Vagina (tissue), 2 donors: ENCODE measurements around the gene CD1E. TPM values are rescaled to one million over a fixed set of nuclear protein-coding genes. Genes with fewer than 3 reads are reported as not detected.
"Not testable (repeated sequence)": the region's sequence is repeated elsewhere in the genome, so short reads cannot be mapped to it uniquely, and the experiment has no call there.

Experiments used
- DNase-seq, 2 donors: peaks; one replicate each; pipeline ENCODE4 v3.0.0-alpha.2; 2017; ENCODE audit errors: extremely low spot score in 2 of 2
- H3K27ac ChIP-seq: fragments of 200-600 bp; sonication (generic); one replicate; pipeline ENCODE4 v1.5.1; 2019
- H3K27me3 ChIP-seq: fragments of 200-600 bp; sonication (generic); one replicate; pipeline ENCODE4 v1.5.1; 2019
- H3K36me3 ChIP-seq, 2 donors: fragments of 200-600 bp; sonication (generic); one replicate each; pipeline ENCODE4 v1.5.1; 2017 to 2019
- H3K4me1 ChIP-seq: fragments of 200-600 bp; sonication (generic); one replicate; pipeline ENCODE4 v1.5.1; 2019
- H3K4me3 ChIP-seq, 2 donors: fragments of 200-600 bp; sonication (generic); 1 replicate in 1 of 2; 2 replicates in 1 of 2; pipeline ENCODE4 v1.5.1; 2016 to 2019
- H3K9me3 ChIP-seq: fragments of 200-600 bp; sonication (generic); one replicate; pipeline ENCODE4 v1.5.1; 2019
- POLR2A ChIP-seq, 2 donors: fragments of 450-650 bp; IDR thresholded peaks; one replicate each; pipeline ENCODE4 v1.6.1; 2017; ENCODE audit warnings: antibody characterized with exemption in 2 of 2, mild to moderate bottlenecking in 2 of 2, moderate library complexity in 2 of 2
- POLR2AphosphoS5 ChIP-seq, 2 donors: sonication (generic); formaldehyde crosslinking; IDR thresholded peaks; one replicate each; pipeline ENCODE4 v1.9.0; 2017; ENCODE audit warnings: antibody characterized with exemption in 2 of 2, mild to moderate bottlenecking in 2 of 2, low read depth in 1 of 2; ENCODE audit not compliant: insufficient read depth in 1 of 2
- intact Hi-C: fragments of 100-400 bp; cut with DNase I; formaldehyde crosslinking; loops from one replicate; pipeline ENCODE4 v1.15.1; 2023
- total RNA-seq: library from RNA; depleted of rRNA; stranded (reverse); fragments of >200 nt; gene quantifications from one replicate; pipeline ENCODE4 v1.2.3, GENCODE V29; 2016
- TF ChIP-seq, protein P1 (sequence below), 3 experiments: fragments of 450-650 bp in 2 of 3; fragments of 200-600 bp in 1 of 3; sonication (generic) in 1 of 3; IDR thresholded peaks; one replicate each; pipeline ENCODE4 v1.5.1; 2017 to 2019; ENCODE audit warnings: antibody characterized with exemption in 3 of 3, mild to moderate bottlenecking in 2 of 3, moderate library complexity in 2 of 3

The CD1E gene
- total RNA-seq, 1 donor from 2014 or later = 2.5 TPM

- H3K36me3 ChIP-seq = no peaks in the 10 kb centered on the region
- no peak overlapping the region for H3K4me3 ChIP-seq
- H3K4me1 ChIP-seq = no peaks in the 10 kb centered on the region
- no peaks in the 10 kb centered on the region for H3K27me3 ChIP-seq
- no peak for DNase-seq
- TF ChIP-seq POLR2A (IDR thresholded peaks at IDR 0.05) = no peak
- TF ChIP-seq POLR2AphosphoS5 (IDR thresholded peaks at IDR 0.05; ENCODE audit: insufficient read depth in 1 of 2, low read depth in 1 of 2) = no peak
- TF ChIP-seq, protein P1, sequence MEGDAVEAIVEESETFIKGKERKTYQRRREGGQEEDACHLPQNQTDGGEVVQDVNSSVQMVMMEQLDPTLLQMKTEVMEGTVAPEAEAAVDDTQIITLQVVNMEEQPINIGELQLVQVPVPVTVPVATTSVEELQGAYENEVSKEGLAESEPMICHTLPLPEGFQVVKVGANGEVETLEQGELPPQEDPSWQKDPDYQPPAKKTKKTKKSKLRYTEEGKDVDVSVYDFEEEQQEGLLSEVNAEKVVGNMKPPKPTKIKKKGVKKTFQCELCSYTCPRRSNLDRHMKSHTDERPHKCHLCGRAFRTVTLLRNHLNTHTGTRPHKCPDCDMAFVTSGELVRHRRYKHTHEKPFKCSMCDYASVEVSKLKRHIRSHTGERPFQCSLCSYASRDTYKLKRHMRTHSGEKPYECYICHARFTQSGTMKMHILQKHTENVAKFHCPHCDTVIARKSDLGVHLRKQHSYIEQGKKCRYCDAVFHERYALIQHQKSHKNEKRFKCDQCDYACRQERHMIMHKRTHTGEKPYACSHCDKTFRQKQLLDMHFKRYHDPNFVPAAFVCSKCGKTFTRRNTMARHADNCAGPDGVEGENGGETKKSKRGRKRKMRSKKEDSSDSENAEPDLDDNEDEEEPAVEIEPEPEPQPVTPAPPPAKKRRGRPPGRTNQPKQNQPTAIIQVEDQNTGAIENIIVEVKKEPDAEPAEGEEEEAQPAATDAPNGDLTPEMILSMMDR (IDR thresholded peaks at IDR 0.05) = no peak
- intact Hi-C loops = no loop called here
- no peaks in the 10 kb centered on the region for H3K9me3 ChIP-seq
- no peak overlapping the region for H3K27ac ChIP-seq
Observed at GRCh38 chr1:158362941-158363340, 9.2 kb downstream of the CD1E start.

DNA sequence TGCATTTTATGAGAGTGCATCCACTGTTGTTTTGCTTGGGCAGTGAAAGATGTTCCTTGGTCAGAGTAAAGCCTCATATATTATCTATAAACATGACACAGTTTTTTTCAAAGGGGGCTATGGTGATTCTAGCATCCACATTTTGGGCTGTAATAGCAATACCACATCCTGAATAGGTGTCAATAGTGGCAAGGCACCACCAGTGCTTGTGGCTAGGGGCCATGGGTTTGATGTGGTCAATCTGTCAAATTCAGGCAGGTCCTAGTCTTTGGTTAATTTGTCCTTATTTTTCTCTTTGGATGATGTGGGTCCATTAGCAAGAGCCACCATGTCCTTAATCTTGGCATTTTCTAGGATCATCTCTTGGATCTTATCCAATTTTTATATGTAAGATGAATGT, 13.1 kb downstream of the CD1E start:
- intact Hi-C loops = no loop called here
- Histone ChIP-seq H3K4me1 (no peaks in the 10 kb centered on the region), H3K9me3 (no peaks in the 10 kb centered on the region), H3K27me3 (no peaks in the 10 kb centered on the region), H3K4me3 (no peak overlapping the region), H3K27ac (no peak overlapping the region), H3K36me3 (no peaks in the 10 kb centered on the region)
- TF ChIP-seq POLR2A (IDR thresholded peaks at IDR 0.05) (no peak), POLR2AphosphoS5 (IDR thresholded peaks at IDR 0.05; ENCODE audit: insufficient read depth in 1 of 2, low read depth in 1 of 2) (no peak)
- TF ChIP-seq, protein P1 (IDR thresholded peaks at IDR 0.05) = no peak
- no peak for DNase-seq

DNA sequence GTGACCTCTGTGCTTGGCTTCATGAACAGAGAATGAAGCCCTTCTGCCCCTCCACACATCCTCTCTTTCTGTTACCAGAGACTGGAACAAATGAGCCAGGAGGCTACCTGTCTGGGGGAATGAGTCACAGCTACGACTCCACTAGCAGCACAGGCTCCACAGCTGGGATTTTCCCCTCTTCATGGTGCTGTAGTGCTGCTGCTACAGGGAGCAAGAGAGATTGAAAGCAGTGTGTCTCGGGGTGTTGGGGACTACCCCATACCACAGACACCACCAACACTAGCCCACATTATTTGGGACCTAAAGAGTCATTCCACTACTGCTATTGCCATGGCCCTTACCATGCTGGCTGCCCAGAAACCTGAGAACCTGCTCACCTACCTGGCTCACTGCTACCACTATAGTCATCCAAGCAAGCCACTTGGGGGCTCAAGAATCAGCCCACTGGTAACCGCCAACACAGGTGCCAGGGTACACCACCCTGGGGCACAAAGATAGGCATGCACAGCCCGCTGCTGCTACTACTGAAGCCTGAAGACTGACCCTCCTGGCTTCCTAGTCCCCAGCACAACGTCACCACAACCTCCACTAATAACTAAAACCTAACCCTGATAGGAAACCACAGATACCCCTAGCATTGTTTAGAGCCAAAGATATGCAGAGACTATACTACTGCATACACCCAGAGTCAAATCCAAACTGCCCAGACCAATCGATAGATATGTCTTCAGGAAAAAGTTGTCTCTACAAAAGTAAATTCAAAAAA, 17.7 kb downstream of the CD1E start:
- Histone ChIP-seq H3K9me3 (no peaks in the 10 kb centered on the region), H3K27ac (no peak overlapping the region), H3K36me3 (no peaks in the 10 kb centered on the region), H3K4me1 (no peaks in the 10 kb centered on the region), H3K4me3 (no peak overlapping the region), H3K27me3 (no peaks in the 10 kb centered on the region)
- intact Hi-C loops = no loop called here
- DNase-seq = no peak
- TF ChIP-seq, protein P1 (IDR thresholded peaks at IDR 0.05) = no peak
- TF ChIP-seq POLR2AphosphoS5 (IDR thresholded peaks at IDR 0.05; ENCODE audit: insufficient read depth in 1 of 2, low read depth in 1 of 2) (no peak), POLR2A (IDR thresholded peaks at IDR 0.05) (no peak)

- H3K9me3 ChIP-seq, H3K4me1 ChIP-seq, intact Hi-C loops, DNase-seq, H3K36me3 ChIP-seq, H3K4me3 ChIP-seq, H3K27ac ChIP-seq, H3K27me3 ChIP-seq: not testable (repeated sequence)
Observed at GRCh38 chr1:158374101-158374500, 20.4 kb downstream of the CD1E start.

GRCh38 chr1:158374860-158375259, 21.2 kb downstream of the CD1E start:
- TF ChIP-seq POLR2AphosphoS5 (IDR thresholded peaks at IDR 0.05; ENCODE audit: insufficient read depth in 1 of 2, low read depth in 1 of 2) = no peak
- TF ChIP-seq POLR2A (IDR thresholded peaks at IDR 0.05) = no peak
- TF ChIP-seq, protein P1 (IDR thresholded peaks at IDR 0.05) = no peak
- Histone ChIP-seq H3K27ac (no peak overlapping the region), H3K36me3 (no peaks in the 10 kb centered on the region), H3K9me3 (no peaks in the 10 kb centered on the region), H3K4me1 (no peaks in the 10 kb centered on the region), H3K27me3 (no peaks in the 10 kb centered on the region), H3K4me3 (no peak overlapping the region)
- intact Hi-C loops = no loop called here
- no peak for DNase-seq
